Effector memory CD4-positive, alpha-beta T cell (primary cell): ENCODE data around the gene DDX52.

ENCODE experiments used
- DNase-seq, 3 donors: peaks; one replicate each; pipeline ENCODE4 v3.0.0-alpha.2; 2020
- H3K27ac ChIP-seq: 2 replicates; pipeline ENCODE4 v1.7.0; 2013; ENCODE audit warnings: mild to moderate bottlenecking, low read length, moderate library complexity; ENCODE audit not compliant: insufficient read depth, poor library complexity, severe bottlenecking
- H3K27me3 ChIP-seq: replicated peaks from 2 replicates; pipeline ENCODE4 v1.7.0; 2013; ENCODE audit warnings: mild to moderate bottlenecking, low read length; ENCODE audit not compliant: insufficient read depth, control insufficient read depth, poor library complexity, severe bottlenecking
- H3K36me3 ChIP-seq: 2 replicates; pipeline ENCODE4 v1.7.0; 2013; ENCODE audit warnings: mild to moderate bottlenecking, low read length, moderate library complexity; ENCODE audit not compliant: control insufficient read depth, insufficient read depth
- H3K4me1 ChIP-seq: 2 replicates; pipeline ENCODE4 v1.7.0; 2013; ENCODE audit warnings: low read length, mild to moderate bottlenecking; ENCODE audit not compliant: control insufficient read depth, insufficient read depth, poor library complexity, severe bottlenecking
- H3K4me3 ChIP-seq: 2 replicates; pipeline ENCODE4 v1.7.0; 2013; ENCODE audit warnings: low read length, low read depth, mild to moderate bottlenecking; ENCODE audit not compliant: insufficient read depth, poor library complexity, severe bottlenecking
- H3K9me3 ChIP-seq: 2 replicates; pipeline ENCODE4 v1.7.0; 2013; ENCODE audit warnings: mild to moderate bottlenecking, low read length, moderate library complexity; ENCODE audit not compliant: control insufficient read depth

DDX52 gene

DNA sequence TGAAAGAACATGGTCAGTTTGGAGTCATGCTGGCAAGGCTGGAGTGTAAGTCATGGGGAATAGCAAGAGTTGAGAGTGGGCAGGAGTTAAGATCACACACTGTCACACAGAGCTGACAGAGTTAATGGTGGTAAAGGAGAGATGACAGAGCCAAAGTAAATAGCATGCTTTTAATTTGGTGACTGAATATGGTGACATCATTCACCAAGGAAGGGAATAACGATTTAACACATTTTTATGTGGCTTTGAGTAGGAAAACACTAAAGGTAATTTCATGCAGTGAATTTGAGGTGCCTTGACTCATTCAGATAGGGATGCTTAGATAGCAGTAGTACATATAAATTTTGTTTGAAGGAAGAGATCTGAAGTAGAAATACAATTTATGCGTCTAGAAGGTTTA, 76.1 kb downstream of the DDX52 start:
- no peak for DNase-seq
- Histone ChIP-seq H3K27me3 (no peaks in the 10 kb centered on the region), H3K36me3 (peaks cover 71% of the 10 kb centered on the region), H3K27ac (no peak overlapping the region), H3K9me3 (no peaks in the 10 kb centered on the region), H3K4me1 (no peaks in the 10 kb centered on the region), H3K4me3 (no peak overlapping the region)

DNA sequence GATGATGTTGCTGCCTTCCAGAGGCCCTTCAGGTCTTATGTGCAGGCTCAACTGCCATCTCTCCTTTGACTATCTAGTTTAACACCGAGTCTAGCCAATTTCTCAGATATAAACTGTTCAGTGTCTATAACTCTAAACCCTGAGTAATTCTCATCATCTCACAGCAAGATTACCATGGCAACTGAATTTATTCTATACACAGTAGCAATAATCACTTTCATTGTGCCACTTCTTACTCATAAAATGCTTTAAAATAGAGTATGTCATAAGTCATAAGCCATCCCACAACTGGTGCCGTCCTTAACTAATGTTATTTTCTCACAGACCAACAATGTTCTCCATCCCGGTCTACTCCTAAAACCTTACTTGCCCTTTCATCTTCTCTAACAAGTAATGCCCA, 79.0 kb downstream of the DDX52 start:
- H3K4me3 ChIP-seq, result no peak overlapping the region
- H3K36me3 ChIP-seq, result peaks cover 74% of the 10 kb centered on the region
- H3K9me3 ChIP-seq, result no peaks in the 10 kb centered on the region
- H3K27me3 ChIP-seq, result no peaks in the 10 kb centered on the region
- H3K27ac ChIP-seq, result no peak overlapping the region
- H3K4me1 ChIP-seq, result no peaks in the 10 kb centered on the region
- DNase-seq, result no peak

DNA sequence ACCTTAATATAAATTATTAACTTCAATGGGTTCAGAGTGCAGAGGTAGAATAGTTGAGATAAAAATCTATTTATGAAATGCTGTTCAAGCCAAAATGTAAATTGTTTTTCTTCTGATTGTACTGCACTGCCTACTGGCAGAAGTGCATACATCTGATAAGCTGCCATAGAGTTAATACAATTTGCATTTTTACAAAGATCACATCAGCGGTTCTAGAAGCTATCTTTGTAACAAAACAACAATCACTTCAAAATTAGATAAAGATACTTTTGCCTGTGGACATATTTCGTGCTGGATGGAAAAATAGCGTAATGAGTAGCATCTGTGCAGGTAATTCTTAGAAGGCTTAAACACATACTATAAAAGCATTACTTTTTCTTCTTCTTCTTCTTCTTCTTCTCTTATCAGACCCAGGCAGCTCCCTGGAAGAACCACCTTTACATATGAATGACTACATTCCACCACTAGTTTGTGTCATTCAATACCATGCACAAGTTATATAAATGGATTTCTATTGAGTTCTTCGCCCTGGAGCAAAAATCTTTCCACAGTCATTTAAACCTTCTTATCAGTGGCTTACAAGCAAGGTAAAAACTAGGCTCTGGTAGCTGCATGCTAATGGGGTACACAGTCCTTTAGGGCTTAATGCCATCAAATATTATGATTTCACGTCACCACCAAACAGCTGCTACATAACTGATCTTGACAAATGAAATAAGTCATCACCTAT, 81.1 kb downstream of the DDX52 start:
- no peak overlapping the region for H3K27ac ChIP-seq
- DNase-seq, result no peak
- H3K36me3 ChIP-seq, result peaks cover 65% of the 10 kb centered on the region
- H3K4me1 ChIP-seq, result no peaks in the 10 kb centered on the region
- no peaks in the 10 kb centered on the region for H3K27me3 ChIP-seq
- H3K4me3 ChIP-seq, result no peak overlapping the region
- no peaks in the 10 kb centered on the region for H3K9me3 ChIP-seq
